ENCODE measurements around the gene ATG9A. TPM values are rescaled to one million over a fixed set of nuclear protein-coding genes. Genes with fewer than 3 reads are reported as not detected.

The ATG9A gene
- total and polyA plus RNA-seq, 4 experiments from 2014 or later = 10.3 to 53.0 (median 38.2) TPM

DNA sequence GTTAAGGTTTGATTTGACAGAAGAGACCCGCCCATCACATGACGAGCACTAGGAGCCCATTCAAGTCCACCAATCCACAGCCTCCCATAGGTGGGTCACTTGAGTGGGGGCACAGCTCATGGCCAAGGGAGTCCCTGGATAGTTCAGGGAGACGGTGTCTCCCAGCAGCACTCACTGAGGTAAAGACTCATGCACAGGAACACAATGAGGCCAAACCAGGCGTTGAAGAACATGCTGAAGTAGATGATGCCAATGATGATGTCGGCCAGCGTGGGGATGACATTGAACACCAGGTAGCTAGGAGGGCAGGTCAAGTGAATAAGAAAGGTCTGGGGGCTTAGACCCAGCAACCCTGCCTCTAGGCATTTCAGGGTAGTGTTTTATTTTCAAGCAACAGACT lies 14.7 kb downstream of the ATG9A start:
- Mint-ChIP-seq H3K4me1 (peaks cover 14 to 41% (median 26%) of the 10 kb centered on the region in 4 donors), H3K9me3 (peaks cover 0 to 2% (median 0%) of the 10 kb centered on the region in 8 donors), H3K4me3 (no peak overlapping the region), H3K36me3 (peaks cover 0 to 14% of the 10 kb centered on the region in 2 donors), H3K27me3 (no peaks in the 10 kb centered on the region), H3K27ac (no peak overlapping the region)
- Histone ChIP-seq H3K27ac (ENCODE audit: low read depth, low read length) (no peak overlapping the region), H3K4me1 (ENCODE audit: insufficient read depth, low read length) (peaks cover 42% of the 10 kb centered on the region), H3K4me3 (ENCODE audit: low read length in 2 of 2) (no peak overlapping the region), H3K27me3 (ENCODE audit: insufficient read depth, low read length) (no peaks in the 10 kb centered on the region), H3K9me3 (ENCODE audit: control insufficient read depth in 1 of 2, low read length in 2 of 2) (no peaks in the 10 kb centered on the region), H3K36me3 (ENCODE audit: insufficient read depth, low read length) (peaks cover under 1% of the 10 kb centered on the region)
- ChIA-PET POLR2A (ENCODE audit: partially characterized antibody) (interaction anchor here (1.0 to 15.3 kb wide), 7 partner anchors 8 to 55 kb away, joined by 3 to 424 read pairs (median 7); partner anchors contain the start of genes ANKZF1, ATG9A, CNPPD1 and NHEJ1), CTCF (ENCODE audit: partially characterized antibody) (interaction anchor here (1.3 to 14.5 kb wide), 6 partner anchors 35 to 157 kb away, joined by 4 to 253 read pairs (median 8); partner anchors contain the start of genes CNPPD1, NHEJ1, RETREG2 and SLC23A3)
- no peak for DNase-seq
- intact Hi-C loops (cut with micrococcal nuclease) = loop anchor here (10.0 kb wide), 1 partner anchor 160 kb away; no protein-coding TSS in a partner anchor

- Mint-ChIP-seq H3K36me3 (peaks cover 3 to 16% of the 10 kb centered on the region in 2 donors), H3K4me1 (peaks cover 14 to 41% (median 29%) of the 10 kb centered on the region in 4 donors), H3K4me3 (no peak overlapping the region), H3K27ac (peak overlapping the region in 3 of 7 donors; percentile 45 to 69 (median 63)), H3K9me3 (peaks cover 0 to 2% (median 0%) of the 10 kb centered on the region in 8 donors), H3K27me3 (no peaks in the 10 kb centered on the region)
- H3K9me3 ChIP-seq (ENCODE audit: control insufficient read depth in 1 of 2, low read length in 2 of 2) = no peaks in the 10 kb centered on the region
- peaks cover 7% of the 10 kb centered on the region for H3K36me3 ChIP-seq (ENCODE audit: insufficient read depth, low read length)
- no peak overlapping the region for H3K4me3 ChIP-seq (ENCODE audit: low read length in 2 of 2)
- no peaks in the 10 kb centered on the region for H3K27me3 ChIP-seq (ENCODE audit: insufficient read depth, low read length)
- POLR2A ChIA-PET (ENCODE audit: partially characterized antibody) = interaction anchor here (1.0 to 15.3 kb wide), 3 partner anchors 13 to 54 kb away, joined by 3 to 424 read pairs (median 7); partner anchors contain the start of genes CNPPD1, NHEJ1, RETREG2 and SLC23A3
- CTCF ChIA-PET (ENCODE audit: partially characterized antibody) = interaction anchor here (1.3 to 14.5 kb wide), 5 partner anchors 36 to 156 kb away, joined by 4 to 253 read pairs (median 11); partner anchors contain the start of genes CNPPD1, NHEJ1, RETREG2 and SLC23A3
- intact Hi-C loops (cut with micrococcal nuclease) = loop anchor here (10.0 kb wide), 1 partner anchor 159 kb away; no protein-coding TSS in a partner anchor
- H3K27ac ChIP-seq (ENCODE audit: low read depth, low read length) = no peak overlapping the region
- H3K4me1 ChIP-seq (ENCODE audit: insufficient read depth, low read length) = peaks cover 38% of the 10 kb centered on the region
- DNase-seq = no peak
These were observed 15.3 kb downstream of the ATG9A start for GRCh38 chr2:219214141-219214540.

- Histone ChIP-seq H3K27ac (ENCODE audit: low read depth, low read length) (no peak overlapping the region), H3K4me1 (ENCODE audit: insufficient read depth, low read length) (peaks cover 32% of the 10 kb centered on the region), H3K36me3 (ENCODE audit: insufficient read depth, low read length) (peaks cover 12% of the 10 kb centered on the region), H3K27me3 (ENCODE audit: insufficient read depth, low read length) (no peaks in the 10 kb centered on the region), H3K9me3 (ENCODE audit: control insufficient read depth in 1 of 2, low read length in 2 of 2) (no peaks in the 10 kb centered on the region), H3K4me3 (ENCODE audit: low read length in 2 of 2) (no peak overlapping the region)
- Mint-ChIP-seq H3K27ac (peak overlapping the region in 3 of 7 donors; percentile 48 to 72 (median 54)), H3K36me3 (peaks cover 6 to 19% of the 10 kb centered on the region in 2 donors), H3K4me1 (peaks cover 18 to 43% (median 29%) of the 10 kb centered on the region in 4 donors), H3K4me3 (no peak overlapping the region), H3K27me3 (no peaks in the 10 kb centered on the region), H3K9me3 (peaks cover 0 to 2% (median 0%) of the 10 kb centered on the region in 8 donors)
- ChIA-PET CTCF (ENCODE audit: partially characterized antibody) (interaction anchor here (0.8 to 14.5 kb wide), 8 partner anchors 11 to 86 kb away, joined by 3 to 253 read pairs (median 4); partner anchors contain the start of genes CNPPD1, DNAJB2, NHEJ1 and RETREG2), POLR2A (ENCODE audit: partially characterized antibody) (interaction anchor here (0.7 to 15.3 kb wide), 4 partner anchors 13 to 40 kb away, joined by 3 to 424 read pairs (median 16); partner anchors contain the start of genes ANKZF1, ATG9A, CNPPD1 and RETREG2)
- DNase-seq = no peak
- intact Hi-C loops (cut with micrococcal nuclease) = loop anchor here (10.0 kb wide), 1 partner anchor 159 kb away; no protein-coding TSS in a partner anchor
These were observed 15.9 kb downstream of the ATG9A start for GRCh38 chr2:219213486-219214071.

GRCh38 chr2:219213026-219213415 lies 16.4 kb downstream of the ATG9A start:
- peaks cover 11 to 24% of the 10 kb centered on the region in 2 donors for H3K36me3 Mint-ChIP-seq

GRCh38 chr2:219210886-219211362 lies 18.5 kb downstream of the ATG9A start:
- Mint-ChIP-seq H3K27me3 (no peaks in the 10 kb centered on the region), H3K9me3 (peaks cover 0 to 2% (median 0%) of the 10 kb centered on the region in 8 donors), H3K36me3 (peaks cover 11 to 25% of the 10 kb centered on the region in 2 donors), H3K4me3 (peak overlapping the region in 7 of 8 donors; percentile 15 to 91 (median 74)), H3K27ac (peak overlapping the region; percentile 93 to 96 (median 96)), H3K4me1 (peaks cover 22 to 54% (median 37%) of the 10 kb centered on the region in 4 donors)
- Histone ChIP-seq H3K36me3 (ENCODE audit: insufficient read depth, low read length) (peaks cover 24% of the 10 kb centered on the region), H3K9me3 (ENCODE audit: control insufficient read depth in 1 of 2, low read length in 2 of 2) (no peaks in the 10 kb centered on the region), H3K4me1 (ENCODE audit: insufficient read depth, low read length) (peaks cover 37% of the 10 kb centered on the region), H3K4me3 (ENCODE audit: low read length in 2 of 2) (no peak overlapping the region), H3K27ac (ENCODE audit: low read depth, low read length) (peak overlapping the region; percentile 46), H3K27me3 (ENCODE audit: insufficient read depth, low read length) (no peaks in the 10 kb centered on the region)
- CTCF ChIA-PET (ENCODE audit: partially characterized antibody) = interaction anchor here (0.7 to 14.5 kb wide), 29 partner anchors 10 to 176 kb away, joined by 3 to 253 read pairs (median 4); partner anchors contain the start of genes ANKZF1, ATG9A, CNPPD1 and DNAJB2
- POLR2A ChIA-PET (ENCODE audit: partially characterized antibody) = interaction anchor here (0.9 to 15.3 kb wide), 13 partner anchors 19 to 84 kb away, joined by 4 to 424 read pairs (median 7); partner anchors contain the start of genes ANKZF1, ATG9A, CNPPD1 and DNAJB2
- no peak for DNase-seq
- intact Hi-C loops (cut with micrococcal nuclease) = loop anchor here (1.0 to 10.0 kb wide), 6 partner anchors 34 to 156 kb away; partner anchors contain the start of genes DNAJB2 and NHEJ1

More at GRCh38 chr2:219213026-219213415, 16.4 kb downstream of the ATG9A start:
- H3K27me3 ChIP-seq (ENCODE audit: insufficient read depth, low read length) = no peaks in the 10 kb centered on the region
- DNase-seq = no peak
- ChIA-PET POLR2A (ENCODE audit: partially characterized antibody) (interaction anchor here (0.7 to 15.3 kb wide), 4 partner anchors 14 to 40 kb away, joined by 3 to 424 read pairs (median 16); partner anchors contain the start of genes ANKZF1, ATG9A, CNPPD1 and RETREG2), CTCF (ENCODE audit: partially characterized antibody) (interaction anchor here (0.8 to 14.5 kb wide), 8 partner anchors 11 to 86 kb away, joined by 3 to 253 read pairs (median 8); partner anchors contain the start of genes CNPPD1, DNAJB2, NHEJ1 and RETREG2)
- H3K36me3 ChIP-seq (ENCODE audit: insufficient read depth, low read length) = peaks cover 18% of the 10 kb centered on the region
- peaks cover 0 to 2% (median 0%) of the 10 kb centered on the region in 8 donors for H3K9me3 Mint-ChIP-seq
- H3K4me3 ChIP-seq (ENCODE audit: low read length in 2 of 2) = no peak overlapping the region
- intact Hi-C loops (cut with micrococcal nuclease) = loop anchor here (10.0 kb wide), 1 partner anchor 158 kb away; no protein-coding TSS in a partner anchor
- H3K4me1 Mint-ChIP-seq = peaks cover 21 to 47% (median 33%) of the 10 kb centered on the region in 4 donors
- H3K27me3 Mint-ChIP-seq = no peaks in the 10 kb centered on the region
- no peak overlapping the region for H3K27ac ChIP-seq (ENCODE audit: low read depth, low read length)
- no peak overlapping the region for H3K4me3 Mint-ChIP-seq
- H3K4me1 ChIP-seq (ENCODE audit: insufficient read depth, low read length) = peaks cover 30% of the 10 kb centered on the region
- no peaks in the 10 kb centered on the region for H3K9me3 ChIP-seq (ENCODE audit: control insufficient read depth in 1 of 2, low read length in 2 of 2)
- peak overlapping the region in 1 of 7 donors; percentile 54 for H3K27ac Mint-ChIP-seq

GRCh38 chr2:219210196-219210885 lies 19.1 kb downstream of the ATG9A start:
- POLR2A ChIA-PET (ENCODE audit: partially characterized antibody) = interaction anchor here (1.1 to 15.3 kb wide), 7 partner anchors 8 to 50 kb away, joined by 4 to 424 read pairs (median 26); partner anchors contain the start of genes ABCB6, CNPPD1, NHEJ1 and RETREG2
- H3K4me1 ChIP-seq (ENCODE audit: insufficient read depth, low read length) = peaks cover 39% of the 10 kb centered on the region
- H3K36me3 ChIP-seq (ENCODE audit: insufficient read depth, low read length) = peaks cover 24% of the 10 kb centered on the region
- Mint-ChIP-seq H3K4me3 (peak overlapping the region in 2 of 8 donors; percentile 29 to 39), H3K36me3 (peaks cover 11 to 25% of the 10 kb centered on the region in 2 donors), H3K4me1 (peaks cover 22 to 54% (median 37%) of the 10 kb centered on the region in 4 donors), H3K9me3 (peaks cover 0 to 2% (median 0%) of the 10 kb centered on the region in 8 donors), H3K27me3 (no peaks in the 10 kb centered on the region), H3K27ac (peak overlapping the region; percentile 68 to 93 (median 83))
- H3K4me3 ChIP-seq (ENCODE audit: low read length in 2 of 2) = no peak overlapping the region
- CTCF ChIA-PET (ENCODE audit: partially characterized antibody) = interaction anchor here (1.6 to 14.5 kb wide), 6 partner anchors 10 to 90 kb away, joined by 3 to 253 read pairs (median 22); partner anchors contain the start of genes CNPPD1, DNAJB2, NHEJ1 and RETREG2
- no peaks in the 10 kb centered on the region for H3K27me3 ChIP-seq (ENCODE audit: insufficient read depth, low read length)
- H3K9me3 ChIP-seq (ENCODE audit: control insufficient read depth in 1 of 2, low read length in 2 of 2) = no peaks in the 10 kb centered on the region
- H3K27ac ChIP-seq (ENCODE audit: low read depth, low read length) = no peak overlapping the region
- intact Hi-C loops (cut with micrococcal nuclease) = loop anchor here (10.0 kb wide), 1 partner anchor 156 kb away; no protein-coding TSS in a partner anchor
- no peak for DNase-seq

Measured in CD4-positive, alpha-beta memory T cell (primary cell).